ENCODE results near the gene MDH2.
"Not testable (repeated sequence)": the region's sequence is repeated elsewhere in the genome, so short reads cannot be mapped to it uniquely, and the experiment has no call there.

Gene MDH2

GRCh38 chr7:76047811-76048667 is at the start of gene MDH2, which contains the start of gene STYXL1:
TSS of gene MDH2 (plus strand) at chr7:76048106. CDS start at chr7:76048161, 55 bp downstream.
TSS of gene STYXL1 (minus strand) at chr7:76048000. CDS start at chr7:76030523, 17,477 bp downstream.
- Histone ChIP-seq H3K9me3 (ENCODE audit: control insufficient read depth, insufficient read depth, low read depth, low read length) (no peaks in the 10 kb centered on the region), H3K9ac (ENCODE audit: low read length) (peak within 1 kb of the TSS; percentile 96), H3K4me1 (ENCODE audit: control insufficient read depth, insufficient read depth, low read length) (peaks cover 5% of the 10 kb centered on the region), H3K36me3 (ENCODE audit: control insufficient read depth, insufficient read depth, low read length) (peaks cover 16% of the 10 kb centered on the region), H3K4me3 (ENCODE audit: low read depth, low read length) (peak within 1 kb of the TSS; percentile 99), H3K27me3 (ENCODE audit: control insufficient read depth, insufficient read depth, low read length) (no peaks in the 10 kb centered on the region), H3K27ac (ENCODE audit: low read depth, low read length) (peak within 1 kb of the TSS; percentile 81)

GRCh38 chr7:76000566-76000965 is 47.3 kb upstream of the MDH2 start:
- Histone ChIP-seq H3K27ac (ENCODE audit: low read depth, low read length) (no peak overlapping the region), H3K4me1 (ENCODE audit: control insufficient read depth, insufficient read depth, low read length) (no peaks in the 10 kb centered on the region), H3K9ac (ENCODE audit: low read length) (no peak overlapping the region), H3K36me3 (ENCODE audit: control insufficient read depth, insufficient read depth, low read length) (peaks cover 45% of the 10 kb centered on the region), H3K9me3 (ENCODE audit: control insufficient read depth, insufficient read depth, low read depth, low read length) (no peaks in the 10 kb centered on the region), H3K27me3 (ENCODE audit: control insufficient read depth, insufficient read depth, low read length) (no peaks in the 10 kb centered on the region), H3K4me3 (ENCODE audit: low read depth, low read length) (no peak overlapping the region)

GRCh38 chr7:76002139-76002538 is 45.8 kb upstream of the MDH2 start:
- peaks cover 39% of the 10 kb centered on the region for H3K36me3 ChIP-seq (ENCODE audit: control insufficient read depth, insufficient read depth, low read length)
- no peaks in the 10 kb centered on the region for H3K9me3 ChIP-seq (ENCODE audit: control insufficient read depth, insufficient read depth, low read depth, low read length)
- no peak overlapping the region for H3K9ac ChIP-seq (ENCODE audit: low read length)
- no peaks in the 10 kb centered on the region for H3K27me3 ChIP-seq (ENCODE audit: control insufficient read depth, insufficient read depth, low read length)
- no peaks in the 10 kb centered on the region for H3K4me1 ChIP-seq (ENCODE audit: control insufficient read depth, insufficient read depth, low read length)
- H3K4me3 ChIP-seq (ENCODE audit: low read depth, low read length): no peak overlapping the region
- H3K27ac ChIP-seq (ENCODE audit: low read depth, low read length): no peak overlapping the region

GRCh38 chr7:76002822-76003221 is 45.1 kb upstream of the MDH2 start:
- Histone ChIP-seq H3K4me1 (ENCODE audit: control insufficient read depth, insufficient read depth, low read length) (no peaks in the 10 kb centered on the region), H3K9ac (ENCODE audit: low read length) (no peak overlapping the region), H3K27ac (ENCODE audit: low read depth, low read length) (no peak overlapping the region), H3K4me3 (ENCODE audit: low read depth, low read length) (no peak overlapping the region), H3K36me3 (ENCODE audit: control insufficient read depth, insufficient read depth, low read length) (peaks cover 39% of the 10 kb centered on the region), H3K27me3 (ENCODE audit: control insufficient read depth, insufficient read depth, low read length) (no peaks in the 10 kb centered on the region), H3K9me3 (ENCODE audit: control insufficient read depth, insufficient read depth, low read depth, low read length) (no peaks in the 10 kb centered on the region)

GRCh38 chr7:76003351-76003750 is 44.6 kb upstream of the MDH2 start:
- no peak overlapping the region for H3K9ac ChIP-seq (ENCODE audit: low read length)
- H3K4me3 ChIP-seq (ENCODE audit: low read depth, low read length): no peak overlapping the region
- H3K9me3 ChIP-seq (ENCODE audit: control insufficient read depth, insufficient read depth, low read depth, low read length): no peaks in the 10 kb centered on the region
- no peak overlapping the region for H3K27ac ChIP-seq (ENCODE audit: low read depth, low read length)
- H3K4me1 ChIP-seq (ENCODE audit: control insufficient read depth, insufficient read depth, low read length): no peaks in the 10 kb centered on the region
- H3K36me3 ChIP-seq (ENCODE audit: control insufficient read depth, insufficient read depth, low read length): peaks cover 39% of the 10 kb centered on the region
- no peaks in the 10 kb centered on the region for H3K27me3 ChIP-seq (ENCODE audit: control insufficient read depth, insufficient read depth, low read length)

GRCh38 chr7:76005004-76005403 is 42.9 kb upstream of the MDH2 start:
- H3K9ac ChIP-seq (ENCODE audit: low read length); H3K27ac ChIP-seq (ENCODE audit: low read depth, low read length); H3K4me3 ChIP-seq (ENCODE audit: low read depth, low read length); H3K4me1 ChIP-seq (ENCODE audit: control insufficient read depth, insufficient read depth, low read length); H3K9me3 ChIP-seq (ENCODE audit: control insufficient read depth, insufficient read depth, low read depth, low read length); H3K27me3 ChIP-seq (ENCODE audit: control insufficient read depth, insufficient read depth, low read length): not testable (repeated sequence)
- H3K36me3 ChIP-seq (ENCODE audit: control insufficient read depth, insufficient read depth, low read length): peaks cover 39% of the 10 kb centered on the region

- Histone ChIP-seq H3K9ac (ENCODE audit: low read length) (no peak overlapping the region), H3K9me3 (ENCODE audit: control insufficient read depth, insufficient read depth, low read depth, low read length) (no peaks in the 10 kb centered on the region), H3K27ac (ENCODE audit: low read depth, low read length) (no peak overlapping the region), H3K27me3 (ENCODE audit: control insufficient read depth, insufficient read depth, low read length) (no peaks in the 10 kb centered on the region), H3K4me1 (ENCODE audit: control insufficient read depth, insufficient read depth, low read length) (no peaks in the 10 kb centered on the region), H3K4me3 (ENCODE audit: low read depth, low read length) (no peak overlapping the region), H3K36me3 (ENCODE audit: control insufficient read depth, insufficient read depth, low read length) (peaks cover 26% of the 10 kb centered on the region)
Measured at GRCh38 chr7:76008156-76008687, 39.7 kb upstream of the MDH2 start.

GRCh38 chr7:76009672-76010600 is 38.0 kb upstream of the MDH2 start:
- Histone ChIP-seq H3K4me3 (ENCODE audit: low read depth, low read length) (no peak overlapping the region), H3K9me3 (ENCODE audit: control insufficient read depth, insufficient read depth, low read depth, low read length) (no peaks in the 10 kb centered on the region), H3K9ac (ENCODE audit: low read length) (no peak overlapping the region), H3K4me1 (ENCODE audit: control insufficient read depth, insufficient read depth, low read length) (no peaks in the 10 kb centered on the region), H3K27me3 (ENCODE audit: control insufficient read depth, insufficient read depth, low read length) (no peaks in the 10 kb centered on the region), H3K36me3 (ENCODE audit: control insufficient read depth, insufficient read depth, low read length) (peaks cover 23% of the 10 kb centered on the region), H3K27ac (ENCODE audit: low read depth, low read length) (no peak overlapping the region)

GRCh38 chr7:76011442-76011861 is 36.5 kb upstream of the MDH2 start:
- Histone ChIP-seq H3K27ac (ENCODE audit: low read depth, low read length) (no peak overlapping the region), H3K4me1 (ENCODE audit: control insufficient read depth, insufficient read depth, low read length) (no peaks in the 10 kb centered on the region), H3K27me3 (ENCODE audit: control insufficient read depth, insufficient read depth, low read length) (no peaks in the 10 kb centered on the region), H3K36me3 (ENCODE audit: control insufficient read depth, insufficient read depth, low read length) (peaks cover 26% of the 10 kb centered on the region), H3K4me3 (ENCODE audit: low read depth, low read length) (no peak overlapping the region), H3K9me3 (ENCODE audit: control insufficient read depth, insufficient read depth, low read depth, low read length) (no peaks in the 10 kb centered on the region), H3K9ac (ENCODE audit: low read length) (no peak overlapping the region)

- no peaks in the 10 kb centered on the region for H3K4me1 ChIP-seq (ENCODE audit: control insufficient read depth, insufficient read depth, low read length)
- H3K4me3 ChIP-seq (ENCODE audit: low read depth, low read length): no peak overlapping the region
- H3K27me3 ChIP-seq (ENCODE audit: control insufficient read depth, insufficient read depth, low read length): no peaks in the 10 kb centered on the region
- no peak overlapping the region for H3K9ac ChIP-seq (ENCODE audit: low read length)
- peaks cover 31% of the 10 kb centered on the region for H3K36me3 ChIP-seq (ENCODE audit: control insufficient read depth, insufficient read depth, low read length)
- H3K9me3 ChIP-seq (ENCODE audit: control insufficient read depth, insufficient read depth, low read depth, low read length): no peaks in the 10 kb centered on the region
- no peak overlapping the region for H3K27ac ChIP-seq (ENCODE audit: low read depth, low read length)
Measured at GRCh38 chr7:76016191-76016947, 31.5 kb upstream of the MDH2 start.

Measured in HUES6 (cell line).